Body of pancreas (tissue), 4 donors: ENCODE measurements around the gene BTBD9.

Experiments used
- CTCF ChIP-seq, 7 experiments: fragments of 450-650 bp in 4 of 7; fragments of 200-600 bp in 3 of 7; sonication (generic) in 3 of 7; IDR thresholded peaks; one replicate each; pipeline ENCODE4 v1.5.1; 2016 to 2019; ENCODE audit warnings: antibody characterized with exemption in 7 of 7
- POLR2A ChIP-seq, 3 donors: fragments of 450-650 bp; IDR thresholded peaks; one replicate each; pipeline ENCODE4 v1.6.1; 2016; ENCODE audit warnings: antibody characterized with exemption in 3 of 3, mild to moderate bottlenecking in 2 of 3

GRCh38 chr6:38187325-38187724, 452.4 kb downstream of the BTBD9 start:
- TF ChIP-seq CTCF (IDR thresholded peaks at IDR 0.05) (no peak), POLR2A (IDR thresholded peaks at IDR 0.05) (no peak)
